ENCODE results near the gene EIF4B.

EIF4B gene

GRCh38 chr12:53058674-53059433 is 52.6 kb downstream of the EIF4B start:
- DNase-seq: no peak

- no peak for DNase-seq
Observed at GRCh38 chr12:53059434-53060063, 53.3 kb downstream of the EIF4B start.

- DNase-seq: no peak
Observed at GRCh38 chr12:53060064-53060720, 53.9 kb downstream of the EIF4B start.

- DNase-seq: no peak
Observed at GRCh38 chr12:53060721-53061276, 54.5 kb downstream of the EIF4B start.

GRCh38 chr12:53061404-53062010 is 55.3 kb downstream of the EIF4B start:
- no peak for DNase-seq

- DNase-seq: no peak
Observed at GRCh38 chr12:53062011-53062961, 56.0 kb downstream of the EIF4B start.

GRCh38 chr12:53062977-53063707 is 56.9 kb downstream of the EIF4B start:
- no peak for DNase-seq

- no peak for DNase-seq
Observed at GRCh38 chr12:53063708-53064612, 57.7 kb downstream of the EIF4B start.

- no peak for DNase-seq
Observed at GRCh38 chr12:53064613-53065436, 58.6 kb downstream of the EIF4B start.

- DNase-seq: no peak
Observed at GRCh38 chr12:53065470-53065869, 59.2 kb downstream of the EIF4B start.

- peak in 44 of 56 donors; percentile 19 to 78 (median 56) for DNase-seq
Observed at GRCh38 chr12:53065975-53066931, 60.0 kb downstream of the EIF4B start.

GRCh38 chr12:53067074-53067992 is 61.1 kb downstream of the EIF4B start:
- no peak for DNase-seq

- DNase-seq: no peak
Observed at GRCh38 chr12:53067993-53068770, 61.9 kb downstream of the EIF4B start.

- no peak for DNase-seq
Observed at GRCh38 chr12:53068811-53069585, 62.7 kb downstream of the EIF4B start.
